ENCODE data around the gene PCDHB5. TPM values are rescaled to one million over a fixed set of nuclear protein-coding genes. Genes with fewer than 3 reads are reported as not detected.
"Not testable (repeated sequence)": the region's sequence is repeated elsewhere in the genome, so short reads cannot be mapped to it uniquely, and the experiment has no call there.

PCDHB5 gene
- 0.07 TPM in 2 replicates for total RNA-seq (2014; rRNA removed; shearing (Covaris generic))

DNA sequence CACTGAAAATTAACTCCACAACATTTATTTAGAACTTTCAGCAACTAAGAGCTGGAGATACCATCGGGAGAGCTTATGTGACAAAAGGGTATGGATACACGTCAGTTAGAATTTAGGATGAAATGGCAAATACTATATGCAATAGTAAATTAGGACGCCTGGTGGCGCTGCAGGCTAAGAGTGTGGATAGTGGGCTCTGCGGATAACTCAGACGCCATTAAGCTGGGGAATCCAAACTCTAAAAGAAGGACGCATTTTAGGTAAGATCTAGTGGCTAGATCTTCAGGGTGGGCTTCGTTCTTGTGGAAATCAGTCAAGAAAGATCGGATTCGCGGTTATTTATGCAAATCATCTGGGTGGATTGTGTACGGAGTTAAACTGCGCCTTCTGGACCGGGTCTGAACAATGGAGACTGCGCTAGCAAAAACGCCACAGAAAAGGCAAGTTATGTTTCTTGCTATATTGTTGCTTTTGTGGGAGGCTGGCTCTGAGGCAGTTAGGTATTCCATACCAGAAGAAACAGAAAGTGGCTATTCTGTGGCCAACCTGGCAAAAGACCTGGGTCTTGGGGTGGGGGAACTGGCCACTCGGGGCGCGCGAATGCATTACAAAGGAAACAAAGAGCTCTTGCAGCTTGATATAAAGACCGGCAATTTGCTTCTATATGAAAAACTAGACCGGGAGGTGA is at the start of gene PCDHB5:
Gene PCDHB5 (plus strand): TSS at position 177 of the 688 bp plus-strand sequence. CDS start 229 bp downstream, at position 406.
- Histone ChIP-seq H3K27me3 (ENCODE audit: control insufficient read depth, insufficient read depth, low read length) (no peaks in the 10 kb centered on the region), H3K4me3 (ENCODE audit: insufficient read depth, low read depth, low read length) (peak within 1 kb of the TSS; percentile 44; the same call in 1 of the 2 replicates), H3K36me3 (replicated peaks; ENCODE audit: control insufficient read depth, insufficient read depth, low read length) (no peaks in the 10 kb centered on the region)
- peak; percentile 53 for DNase-seq

GRCh38 chr5:141094481-141095262 is 40.3 kb upstream of the PCDHB5 start, which contains the start of gene PCDHB2:
Gene PCDHB2, plus strand, starts transcription at chr5:141094615. Its CDS starts 176 bp downstream, at chr5:141094791.
- no peaks in the 10 kb centered on the region for H3K36me3 ChIP-seq (replicated peaks; ENCODE audit: control insufficient read depth, insufficient read depth, low read length)
- H3K27me3 ChIP-seq (ENCODE audit: control insufficient read depth, insufficient read depth, low read length) = no peaks in the 10 kb centered on the region
- peak; percentile 75 for DNase-seq
- H3K4me3 ChIP-seq (ENCODE audit: insufficient read depth, low read depth, low read length) = peak within 1 kb of the TSS; percentile 55

DNA sequence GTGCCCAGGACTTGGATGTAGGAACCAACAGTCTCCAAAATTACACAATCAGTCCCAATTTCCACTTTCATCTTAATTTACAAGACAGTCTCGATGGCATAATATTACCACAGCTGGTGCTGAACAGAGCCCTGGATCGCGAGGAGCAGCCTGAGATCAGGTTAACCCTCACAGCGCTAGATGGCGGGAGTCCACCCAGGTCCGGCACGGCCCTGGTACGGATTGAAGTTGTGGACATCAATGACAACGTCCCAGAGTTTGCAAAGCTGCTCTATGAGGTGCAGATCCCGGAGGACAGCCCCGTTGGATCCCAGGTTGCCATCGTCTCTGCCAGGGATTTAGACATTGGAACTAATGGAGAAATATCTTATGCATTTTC is 39.8 kb upstream of the PCDHB5 start:
- Histone ChIP-seq H3K36me3 (replicated peaks; ENCODE audit: control insufficient read depth, insufficient read depth, low read length) (no peaks in the 10 kb centered on the region), H3K4me3 (ENCODE audit: insufficient read depth, low read depth, low read length) (peak overlapping the region; percentile 55; the same call in 1 of the 2 replicates), H3K27me3 (ENCODE audit: control insufficient read depth, insufficient read depth, low read length) (no peaks in the 10 kb centered on the region)
- no peak for DNase-seq

DNA sequence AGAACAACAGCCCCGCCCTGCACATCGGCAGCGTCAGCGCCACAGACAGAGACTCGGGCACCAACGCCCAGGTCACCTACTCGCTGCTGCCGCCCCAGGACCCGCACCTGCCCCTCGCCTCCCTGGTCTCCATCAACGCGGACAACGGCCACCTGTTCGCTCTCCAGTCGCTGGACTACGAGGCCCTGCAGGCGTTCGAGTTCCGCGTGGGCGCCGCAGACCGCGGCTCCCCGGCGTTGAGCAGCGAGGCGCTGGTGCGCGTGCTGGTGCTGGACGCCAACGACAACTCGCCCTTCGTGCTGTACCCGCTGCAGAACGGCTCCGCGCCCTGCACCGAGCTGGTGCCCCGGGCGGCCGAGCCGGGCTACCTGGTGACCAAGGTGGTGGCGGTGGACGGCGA is 38.8 kb upstream of the PCDHB5 start:
- H3K4me3 ChIP-seq (ENCODE audit: insufficient read depth, low read depth, low read length); DNase-seq; H3K27me3 ChIP-seq (ENCODE audit: control insufficient read depth, insufficient read depth, low read length); H3K36me3 ChIP-seq (replicated peaks; ENCODE audit: control insufficient read depth, insufficient read depth, low read length): not testable (repeated sequence)

DNA sequence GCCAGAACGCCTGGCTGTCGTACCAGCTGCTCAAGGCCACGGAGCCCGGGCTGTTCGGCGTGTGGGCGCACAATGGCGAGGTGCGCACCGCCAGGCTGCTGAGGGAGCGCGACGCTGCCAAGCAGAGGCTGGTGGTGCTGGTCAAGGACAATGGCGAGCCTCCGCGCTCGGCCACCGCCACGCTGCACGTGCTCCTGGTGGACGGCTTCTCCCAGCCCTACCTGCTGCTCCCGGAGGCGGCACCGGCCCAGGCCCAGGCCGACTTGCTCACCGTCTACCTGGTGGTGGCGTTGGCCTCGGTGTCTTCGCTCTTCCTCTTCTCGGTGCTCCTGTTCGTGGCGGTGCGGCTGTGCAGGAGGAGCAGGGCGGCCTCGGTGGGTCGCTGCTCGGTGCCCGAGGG is 38.4 kb upstream of the PCDHB5 start:
- H3K4me3 ChIP-seq (ENCODE audit: insufficient read depth, low read depth, low read length); DNase-seq; H3K36me3 ChIP-seq (replicated peaks; ENCODE audit: control insufficient read depth, insufficient read depth, low read length); H3K27me3 ChIP-seq (ENCODE audit: control insufficient read depth, insufficient read depth, low read length): not testable (repeated sequence)

GRCh38 chr5:141100243-141100805 is 34.7 kb upstream of the PCDHB5 start, which contains the start of gene PCDHB3:
Gene PCDHB3, plus strand, starts transcription at chr5:141100473. Its CDS starts 177 bp downstream, at chr5:141100650.
- DNase-seq = peak; percentile 73
- H3K36me3 ChIP-seq (replicated peaks; ENCODE audit: control insufficient read depth, insufficient read depth, low read length) = no peaks in the 10 kb centered on the region
- no peaks in the 10 kb centered on the region for H3K27me3 ChIP-seq (ENCODE audit: control insufficient read depth, insufficient read depth, low read length)
- peak within 1 kb of the TSS; percentile 20 for H3K4me3 ChIP-seq (ENCODE audit: insufficient read depth, low read depth, low read length)

DNA sequence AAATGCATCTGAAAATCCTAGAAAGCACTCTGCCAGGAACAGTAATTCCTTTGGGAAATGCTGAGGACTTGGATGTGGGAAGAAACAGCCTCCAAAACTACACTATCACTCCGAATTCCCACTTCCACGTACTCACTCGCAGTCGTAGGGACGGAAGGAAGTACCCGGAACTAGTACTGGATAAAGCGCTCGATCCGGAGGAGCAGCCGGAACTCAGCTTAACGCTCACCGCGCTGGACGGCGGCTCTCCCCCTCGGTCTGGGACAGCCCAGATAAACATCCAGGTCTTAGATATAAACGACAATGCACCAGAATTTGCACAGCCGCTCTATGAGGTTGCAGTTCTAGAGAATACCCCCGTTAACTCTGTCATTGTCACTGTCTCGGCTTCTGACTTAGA is 33.9 kb upstream of the PCDHB5 start:
- H3K36me3 ChIP-seq (replicated peaks; ENCODE audit: control insufficient read depth, insufficient read depth, low read length) = no peaks in the 10 kb centered on the region
- DNase-seq = no peak
- no peak overlapping the region for H3K4me3 ChIP-seq (ENCODE audit: insufficient read depth, low read depth, low read length)
- no peaks in the 10 kb centered on the region for H3K27me3 ChIP-seq (ENCODE audit: control insufficient read depth, insufficient read depth, low read length)

DNA sequence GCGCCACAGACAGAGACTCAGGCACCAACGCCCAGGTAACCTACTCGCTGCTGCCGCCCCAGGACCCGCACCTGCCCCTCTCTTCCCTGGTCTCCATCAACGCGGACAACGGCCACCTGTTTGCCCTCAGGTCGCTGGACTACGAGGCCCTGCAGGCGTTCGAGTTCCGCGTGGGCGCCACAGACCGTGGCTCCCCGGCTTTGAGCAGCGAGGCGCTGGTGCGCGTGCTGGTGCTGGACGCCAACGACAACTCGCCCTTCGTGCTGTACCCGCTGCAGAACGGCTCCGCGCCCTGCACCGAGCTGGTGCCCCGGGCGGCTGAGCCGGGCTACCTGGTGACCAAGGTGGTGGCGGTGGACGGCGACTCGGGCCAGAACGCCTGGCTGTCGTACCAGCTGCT is 32.9 kb upstream of the PCDHB5 start:
- not testable (repeated sequence) for H3K27me3 ChIP-seq (ENCODE audit: control insufficient read depth, insufficient read depth, low read length); H3K4me3 ChIP-seq (ENCODE audit: insufficient read depth, low read depth, low read length); H3K36me3 ChIP-seq (replicated peaks; ENCODE audit: control insufficient read depth, insufficient read depth, low read length); DNase-seq

- H3K4me3 ChIP-seq (ENCODE audit: insufficient read depth, low read depth, low read length); H3K36me3 ChIP-seq (replicated peaks; ENCODE audit: control insufficient read depth, insufficient read depth, low read length); H3K27me3 ChIP-seq (ENCODE audit: control insufficient read depth, insufficient read depth, low read length): not testable (repeated sequence)
Measured at GRCh38 chr5:141102471-141102870, 32.5 kb upstream of the PCDHB5 start.

DNA sequence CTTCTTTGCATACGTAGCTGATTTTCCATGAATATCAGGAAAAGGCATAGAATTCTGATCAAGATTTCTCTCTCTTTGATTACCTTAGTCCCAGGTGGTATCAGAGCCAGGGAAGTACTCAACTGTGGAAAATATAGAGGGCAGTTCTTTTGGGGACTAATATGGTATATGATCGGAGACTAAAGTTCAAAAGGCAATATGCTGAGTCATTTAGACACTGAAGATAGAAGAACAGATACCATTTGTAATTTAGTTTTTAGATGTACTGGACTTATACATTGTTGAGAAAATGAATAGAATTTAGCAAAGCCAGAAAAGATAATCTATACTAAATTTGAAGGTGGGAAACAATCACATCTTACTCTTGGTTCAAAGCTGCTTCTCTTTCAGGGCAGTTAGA is 29.7 kb upstream of the PCDHB5 start:
- Histone ChIP-seq H3K4me3 (ENCODE audit: insufficient read depth, low read depth, low read length) (no peak overlapping the region), H3K27me3 (ENCODE audit: control insufficient read depth, insufficient read depth, low read length) (no peaks in the 10 kb centered on the region), H3K36me3 (replicated peaks; ENCODE audit: control insufficient read depth, insufficient read depth, low read length) (no peaks in the 10 kb centered on the region)
- no peak for DNase-seq

More at GRCh38 chr5:141102471-141102870, 32.5 kb upstream of the PCDHB5 start:
- DNase-seq = not testable (repeated sequence)

DNA sequence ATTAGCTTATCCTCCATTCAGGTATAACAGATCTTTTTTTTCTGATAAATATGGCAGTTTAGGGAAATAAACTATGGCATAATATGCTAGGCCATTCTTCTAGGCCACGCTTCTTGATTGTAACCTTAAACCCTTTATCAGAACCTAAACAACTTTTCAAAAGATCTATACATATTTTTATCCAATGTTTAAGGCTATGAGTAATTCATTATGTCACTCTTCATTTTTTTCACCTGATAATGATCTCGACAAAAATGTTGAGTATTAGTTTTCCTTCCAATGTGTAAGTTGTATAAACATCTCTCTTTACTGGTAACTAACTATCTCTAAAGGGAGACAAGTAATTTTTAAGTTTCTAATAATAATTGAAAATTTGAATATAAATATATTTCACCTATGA is 15.8 kb upstream of the PCDHB5 start:
- Histone ChIP-seq H3K27me3 (ENCODE audit: control insufficient read depth, insufficient read depth, low read length) (no peaks in the 10 kb centered on the region), H3K36me3 (replicated peaks; ENCODE audit: control insufficient read depth, insufficient read depth, low read length) (no peaks in the 10 kb centered on the region), H3K4me3 (ENCODE audit: insufficient read depth, low read depth, low read length) (no peak overlapping the region)
- DNase-seq = no peak

- no peaks in the 10 kb centered on the region for H3K27me3 ChIP-seq (ENCODE audit: control insufficient read depth, insufficient read depth, low read length)
- H3K36me3 ChIP-seq (replicated peaks; ENCODE audit: control insufficient read depth, insufficient read depth, low read length) = no peaks in the 10 kb centered on the region
- H3K4me3 ChIP-seq (ENCODE audit: insufficient read depth, low read depth, low read length) = no peak within 1 kb of the TSS
- peak; percentile 57 for DNase-seq
Measured at GRCh38 chr5:141121563-141121962, 13.4 kb upstream of the PCDHB5 start, which contains the start of gene PCDHB4. Gene PCDHB4, plus strand, starts transcription at chr5:141121818. Its CDS starts 181 bp downstream, at chr5:141121999.

DNA sequence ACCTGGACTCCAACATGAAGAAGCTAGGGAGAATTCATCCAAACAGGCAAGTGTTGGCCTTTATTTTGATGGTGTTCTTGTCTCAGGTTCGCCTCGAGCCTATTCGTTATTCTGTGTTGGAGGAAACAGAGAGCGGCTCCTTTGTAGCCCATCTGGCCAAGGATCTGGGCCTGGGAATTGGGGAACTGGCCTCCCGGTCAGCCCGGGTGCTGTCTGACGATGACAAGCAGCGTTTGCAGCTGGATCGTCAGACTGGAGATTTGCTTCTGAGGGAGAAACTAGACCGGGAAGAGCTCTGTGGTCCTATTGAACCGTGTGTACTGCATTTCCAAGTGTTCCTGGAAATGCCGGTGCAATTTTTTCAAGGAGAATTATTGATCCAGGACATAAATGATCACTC is 13.0 kb upstream of the PCDHB5 start:
- Histone ChIP-seq H3K36me3 (replicated peaks; ENCODE audit: control insufficient read depth, insufficient read depth, low read length) (no peaks in the 10 kb centered on the region), H3K4me3 (ENCODE audit: insufficient read depth, low read depth, low read length) (no peak overlapping the region), H3K27me3 (ENCODE audit: control insufficient read depth, insufficient read depth, low read length) (no peaks in the 10 kb centered on the region)
- peak; percentile 18 for DNase-seq

DNA sequence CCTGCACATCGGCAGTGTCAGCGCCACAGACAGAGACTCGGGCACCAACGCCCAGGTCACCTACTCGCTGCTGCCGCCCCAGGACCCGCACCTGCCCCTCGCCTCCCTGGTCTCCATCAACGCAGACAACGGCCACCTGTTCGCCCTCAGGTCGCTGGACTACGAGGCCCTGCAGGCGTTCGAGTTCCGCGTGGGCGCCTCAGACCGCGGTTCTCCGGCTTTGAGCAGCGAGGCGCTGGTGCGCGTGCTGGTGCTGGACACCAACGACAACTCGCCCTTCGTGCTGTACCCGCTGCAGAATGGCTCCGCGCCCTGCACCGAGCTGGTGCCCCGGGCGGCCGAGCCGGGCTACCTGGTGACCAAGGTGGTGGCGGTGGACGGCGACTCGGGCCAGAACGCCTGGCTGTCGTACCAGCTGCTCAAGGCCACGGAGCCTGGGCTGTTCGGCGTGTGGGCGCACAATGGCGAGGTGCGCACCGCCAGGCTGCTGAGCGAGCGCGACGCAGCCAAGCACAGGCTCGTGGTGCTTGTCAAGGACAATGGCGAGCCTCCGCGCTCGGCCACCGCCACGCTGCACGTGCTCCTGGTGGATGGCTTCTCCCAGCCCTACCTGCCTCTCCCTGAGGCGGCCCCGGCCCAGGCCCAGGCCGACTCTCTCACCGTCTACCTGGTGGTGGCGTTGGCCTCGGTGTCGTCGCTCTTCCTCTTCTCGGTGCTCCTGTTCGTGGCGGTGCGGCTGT is 11.4 kb upstream of the PCDHB5 start:
- H3K36me3 ChIP-seq (replicated peaks; ENCODE audit: control insufficient read depth, insufficient read depth, low read length); DNase-seq; H3K4me3 ChIP-seq (ENCODE audit: insufficient read depth, low read depth, low read length): not testable (repeated sequence)

More for the DNA sequence above, 11.4 kb upstream of the PCDHB5 start:
- not testable (repeated sequence) for H3K27me3 ChIP-seq (ENCODE audit: control insufficient read depth, insufficient read depth, low read length)
